Jurkat, Clone E6-1 (cell line): ENCODE data around the gene GSTT2B.
A peak's percentile ranks its signal among the peaks of the same experiment; 100 is the strongest.
"Not testable (repeated sequence)": the region's sequence is repeated elsewhere in the genome, so short reads cannot be mapped to it uniquely, and the experiment has no call there.

Experiments used
- DNase-seq: peaks from one replicate; pipeline ENCODE4 v3.0.0-alpha.2; 2011; ENCODE audit warnings: low read depth, low spot score
- H3K4me3 ChIP-seq: 2 replicates; pipeline ENCODE4 v1.5.1; 2011; ENCODE audit warnings: mild to moderate bottlenecking, low read length, control low read depth, moderate library complexity

Gene GSTT2B

DNA sequence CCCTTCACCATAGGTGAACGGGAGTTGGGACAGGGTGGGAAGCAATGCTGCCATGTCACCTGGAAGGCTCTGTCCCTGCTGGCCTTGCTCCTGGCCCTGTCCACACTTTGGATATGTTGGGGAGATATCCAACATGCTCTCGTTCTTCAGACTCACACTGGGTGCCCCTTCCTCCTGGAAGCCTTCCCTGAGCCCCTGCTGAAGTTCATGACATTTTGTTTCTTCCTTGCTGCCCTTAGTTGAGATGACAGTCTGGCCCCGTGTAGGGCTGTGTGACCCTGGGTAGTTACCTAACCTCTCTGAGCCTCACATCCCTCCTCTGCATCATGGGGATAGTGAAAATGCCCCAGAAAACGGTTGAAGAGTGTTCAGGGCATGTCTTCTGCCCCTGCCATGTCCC, 7.5 kb downstream of the GSTT2B start:
- not testable (repeated sequence) for DNase-seq, H3K4me3 ChIP-seq

- H3K4me3 ChIP-seq, DNase-seq: not testable (repeated sequence)
Measured at GRCh38 chr22:23952794-23953405, 8.1 kb downstream of the GSTT2B start.

DNA sequence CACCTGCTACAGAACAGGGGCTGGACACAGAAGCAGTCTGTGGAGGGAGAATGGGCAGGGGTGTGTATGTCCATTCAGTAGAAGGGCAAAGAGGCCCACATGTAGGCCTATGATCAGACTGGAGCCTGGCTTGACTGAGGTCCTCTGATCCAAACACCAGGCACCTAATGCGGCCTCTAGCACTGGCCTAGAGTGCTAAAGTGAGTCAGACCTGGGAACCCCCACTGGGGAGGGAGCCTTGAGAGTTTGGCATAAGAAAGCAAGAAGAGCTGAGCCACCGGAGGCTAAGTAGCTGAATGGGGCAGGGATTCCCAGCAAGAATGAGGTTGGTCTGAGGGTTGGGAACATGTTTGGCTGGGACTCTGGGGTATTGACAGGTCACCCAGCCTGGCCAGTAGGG, 9.6 kb downstream of the GSTT2B start:
- DNase-seq, H3K4me3 ChIP-seq: not testable (repeated sequence)

- not testable (repeated sequence) for H3K4me3 ChIP-seq, DNase-seq
Measured at GRCh38 chr22:23949764-23950163, 11.2 kb downstream of the GSTT2B start.

GRCh38 chr22:23947391-23947790, 13.6 kb downstream of the GSTT2B start:
- DNase-seq, H3K4me3 ChIP-seq: not testable (repeated sequence)

DNA sequence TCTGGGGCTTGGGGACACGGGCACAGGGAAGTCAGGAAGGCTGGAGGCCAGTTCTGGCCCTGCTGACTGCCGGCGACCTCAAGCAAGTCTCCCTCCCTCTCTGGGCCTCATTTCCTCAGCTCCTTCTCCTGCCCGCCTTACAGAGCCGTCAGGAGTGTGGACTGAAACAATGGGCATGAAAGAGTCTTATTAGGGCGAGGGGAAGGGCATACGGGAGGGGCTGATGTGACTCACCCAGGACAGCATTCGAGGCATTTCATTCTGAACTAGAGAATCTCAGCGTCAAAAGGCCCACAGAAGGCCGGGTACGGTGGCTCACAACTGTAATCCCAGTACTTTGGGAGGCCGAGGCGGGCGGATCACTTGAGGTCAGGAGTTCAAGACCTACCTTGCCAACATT, 20.8 kb downstream of the GSTT2B start:
- DNase-seq, H3K4me3 ChIP-seq: not testable (repeated sequence)

GRCh38 chr22:23939017-23939357, 22.0 kb downstream of the GSTT2B start:
- no peak overlapping the region for H3K4me3 ChIP-seq

DNA sequence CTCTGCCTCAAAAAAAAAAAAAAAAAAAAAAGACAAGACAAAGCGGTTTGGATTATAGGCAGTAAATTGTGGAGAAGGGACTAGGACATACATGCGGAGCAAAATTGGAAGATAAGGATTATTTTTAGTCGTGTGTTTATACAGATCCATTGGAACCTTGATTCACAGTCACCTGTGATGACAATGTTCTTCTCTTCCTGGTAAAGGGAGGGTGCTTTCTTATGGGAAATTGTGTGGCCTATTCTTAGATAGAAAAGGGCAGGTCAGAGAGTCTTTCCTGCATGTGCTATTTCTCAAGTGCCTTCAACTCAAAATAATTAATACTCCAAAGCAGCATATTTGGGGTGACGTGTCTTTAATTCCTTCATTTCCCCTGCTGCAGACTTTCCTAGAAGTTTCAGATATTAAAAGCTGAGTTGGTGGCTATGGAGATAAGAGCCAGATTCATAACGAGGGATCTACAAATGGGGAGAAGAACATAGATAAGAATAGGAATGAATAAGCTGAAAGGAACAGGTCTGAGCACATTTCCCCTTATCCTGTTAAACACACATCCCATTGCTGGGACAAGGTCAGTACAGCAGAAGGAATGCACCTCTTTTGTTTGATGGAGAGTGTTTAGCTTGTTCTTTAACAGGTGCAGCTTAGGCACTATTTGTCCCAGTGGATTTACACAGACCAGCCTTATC, 22.5 kb downstream of the GSTT2B start:
- no peak for DNase-seq
- no peak overlapping the region for H3K4me3 ChIP-seq

More at GRCh38 chr22:23939017-23939357, 22.0 kb downstream of the GSTT2B start:
- no peak for DNase-seq

- H3K4me3 ChIP-seq = no peak overlapping the region
- no peak for DNase-seq
Measured at GRCh38 chr22:23926561-23926960, 34.4 kb downstream of the GSTT2B start.

DNA sequence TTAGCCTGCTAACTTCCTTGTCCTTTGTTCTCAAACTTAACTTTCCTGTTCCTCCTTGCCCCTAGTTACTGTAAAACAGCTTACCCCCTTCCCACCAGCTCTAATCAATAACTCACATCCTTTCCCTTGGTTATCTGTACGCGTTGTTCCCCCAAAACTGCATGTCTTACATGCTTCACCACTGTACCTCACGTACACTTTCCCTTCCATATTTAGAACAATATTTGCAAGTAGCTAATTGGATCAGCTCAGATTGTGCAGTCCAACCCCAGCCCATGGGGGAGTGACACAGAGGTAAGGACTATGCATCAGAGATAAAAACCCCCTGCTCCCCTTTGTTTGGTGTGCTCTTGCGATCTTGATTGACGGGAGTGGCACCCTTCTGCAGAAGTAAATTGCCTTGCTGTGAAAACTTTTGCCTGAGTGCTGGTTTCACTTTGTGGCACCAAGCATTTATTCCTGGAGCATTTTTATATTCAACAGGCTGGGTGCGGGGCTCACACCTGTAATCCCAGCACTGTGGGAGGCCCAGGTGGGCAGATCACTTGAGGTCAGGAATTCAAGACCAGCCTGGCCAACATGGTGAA, 35.9 kb downstream of the GSTT2B start:
- no peak overlapping the region for H3K4me3 ChIP-seq
- no peak for DNase-seq

DNA sequence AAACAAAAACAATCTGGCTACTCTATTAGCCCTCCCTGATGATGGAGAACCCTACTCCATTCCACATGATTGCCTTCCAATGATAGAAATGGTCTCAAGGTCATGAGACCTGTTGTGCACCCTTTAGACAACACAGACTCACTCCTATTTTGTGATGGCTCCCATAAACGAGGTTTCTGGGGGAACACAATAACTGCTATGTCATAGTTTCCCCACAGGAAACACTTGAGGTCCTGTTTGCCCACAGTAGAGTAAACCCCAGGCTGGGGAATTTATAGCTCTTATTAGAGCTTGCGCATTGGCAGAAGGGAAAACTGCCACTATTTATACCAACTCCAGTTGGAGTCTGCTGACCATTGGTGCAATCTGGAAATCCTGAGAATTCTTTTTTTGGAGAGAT, 38.1 kb downstream of the GSTT2B start:
- H3K4me3 ChIP-seq = no peak overlapping the region
- DNase-seq = no peak

GRCh38 chr22:23921586-23922201, 39.3 kb downstream of the GSTT2B start:
- DNase-seq = not testable (repeated sequence)

DNA sequence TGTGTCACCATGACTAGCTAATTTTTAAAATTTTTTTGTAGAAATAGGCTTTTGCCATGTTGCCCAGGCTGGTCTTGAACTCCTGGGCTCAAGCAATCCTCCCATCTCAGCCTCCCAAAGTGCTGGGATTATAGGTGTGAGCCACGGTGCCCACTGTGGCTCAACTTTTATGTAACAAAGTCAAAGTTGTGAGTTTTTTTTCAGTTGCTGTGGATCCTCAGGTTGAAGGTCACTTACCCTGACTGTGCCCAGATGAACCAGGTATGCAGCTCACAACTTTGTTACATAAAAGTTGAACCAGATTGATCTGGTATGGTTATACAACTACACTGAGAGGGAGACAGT, 40.8 kb downstream of the GSTT2B start:
- not testable (repeated sequence) for H3K4me3 ChIP-seq, DNase-seq

More at GRCh38 chr22:23921586-23922201, 39.3 kb downstream of the GSTT2B start:
- H3K4me3 ChIP-seq = not testable (repeated sequence)

DNA sequence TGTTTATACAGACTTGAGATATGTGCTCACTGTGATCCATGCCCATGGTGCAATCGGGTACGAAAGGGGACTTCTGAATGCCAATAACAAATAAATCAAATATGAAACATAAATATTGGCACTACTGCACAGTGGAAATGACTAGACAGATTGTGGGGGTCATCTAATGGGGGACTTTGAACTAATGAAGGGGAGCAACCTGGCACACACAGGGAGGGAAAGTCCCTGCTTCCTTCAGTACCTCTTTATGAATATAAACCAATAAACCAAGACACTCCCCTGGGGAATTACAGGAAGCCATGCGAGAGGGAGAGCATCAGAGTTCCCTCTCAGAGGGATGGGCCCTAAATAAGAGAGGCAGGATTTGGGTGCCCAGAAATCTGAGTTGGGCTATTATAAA, 45.7 kb downstream of the GSTT2B start:
- no peak for DNase-seq
- H3K4me3 ChIP-seq = no peak overlapping the region

GRCh38 chr22:23913661-23914353, 47.2 kb downstream of the GSTT2B start:
- DNase-seq = peak; percentile 98
- H3K4me3 ChIP-seq = peak overlapping the region; percentile 84

GRCh38 chr22:23913306-23913660, 47.7 kb downstream of the GSTT2B start:
- peak overlapping the region; percentile 84 for H3K4me3 ChIP-seq
- DNase-seq = no peak

DNA sequence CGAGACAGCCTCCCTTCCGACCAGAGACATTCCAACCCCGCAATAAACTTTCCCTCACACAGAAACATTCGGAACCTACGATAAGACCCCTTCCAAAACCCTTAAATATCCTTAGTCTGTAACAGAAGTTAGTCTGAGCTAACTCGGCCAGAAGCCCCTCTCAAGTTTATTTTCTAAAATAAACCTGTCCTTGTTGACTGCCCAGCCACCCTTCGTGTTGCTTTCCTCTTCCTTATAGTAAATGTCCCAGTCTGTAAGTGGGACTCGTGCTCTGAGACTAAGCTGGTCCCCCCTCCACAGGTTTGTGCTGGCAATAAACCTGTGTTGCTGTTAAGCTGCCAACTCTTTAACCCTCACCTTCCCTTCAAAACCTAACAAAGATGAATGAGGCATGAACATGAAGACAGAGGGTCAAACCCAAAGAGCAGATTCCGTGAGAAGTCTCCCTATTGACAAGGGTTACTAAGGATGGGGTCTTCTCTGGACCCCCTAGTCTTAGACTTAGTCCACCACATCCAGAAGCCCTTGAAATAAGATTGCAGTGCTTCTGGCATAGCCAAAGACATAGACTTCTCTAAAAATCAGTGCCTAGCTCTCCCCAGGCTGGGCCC, 48.6 kb downstream of the GSTT2B start:
- no peak for DNase-seq
- no peak overlapping the region for H3K4me3 ChIP-seq

- no peak for DNase-seq
Measured at GRCh38 chr22:23911318-23911980, 49.5 kb downstream of the GSTT2B start.

More at GRCh38 chr22:23911318-23911980, 49.5 kb downstream of the GSTT2B start:
- H3K4me3 ChIP-seq = no peak overlapping the region
